ENCODE measurements around the gene PMF1. TPM values are rescaled to one million over a fixed set of nuclear protein-coding genes. Genes with fewer than 3 reads are reported as not detected.

The PMF1 gene
- total RNA-seq, 1 experiment from 2014 or later, result 109 TPM

GRCh38 chr1:156236164-156236563 is 23.4 kb downstream of the PMF1 start:
- no peak for DNase-seq (ENCODE audit: low read depth)

- DNase-seq (ENCODE audit: low read depth), result no peak
Observed at GRCh38 chr1:156238248-156238647, 25.4 kb downstream of the PMF1 start.

GRCh38 chr1:156241311-156241811 is 28.6 kb downstream of the PMF1 start:
- peak; percentile 93 for DNase-seq (ENCODE audit: low read depth)

GRCh38 chr1:156241926-156242325 is 29.1 kb downstream of the PMF1 start, which contains the start of gene BGLAP:
Gene BGLAP, plus strand, starts transcription at chr1:156242184. Its CDS starts 48 bp downstream, at chr1:156242232.
- peak; percentile 62 for DNase-seq (ENCODE audit: low read depth)

GRCh38 chr1:156242738-156243137 is 29.9 kb downstream of the PMF1 start:
- no peak for DNase-seq (ENCODE audit: low read depth)

- no peak for DNase-seq (ENCODE audit: low read depth)
Observed at GRCh38 chr1:156244126-156244525, 31.3 kb downstream of the PMF1 start.

GRCh38 chr1:156244712-156245111 is 31.9 kb downstream of the PMF1 start:
- DNase-seq (ENCODE audit: low read depth), result no peak

GRCh38 chr1:156245451-156246232 is 32.8 kb downstream of the PMF1 start:
- DNase-seq (ENCODE audit: low read depth), result no peak

GRCh38 chr1:156246241-156246780 is 33.5 kb downstream of the PMF1 start:
- DNase-seq (ENCODE audit: low read depth), result no peak

- DNase-seq (ENCODE audit: low read depth), result no peak
Observed at GRCh38 chr1:156246781-156247459, 34.1 kb downstream of the PMF1 start.

- DNase-seq (ENCODE audit: low read depth), result no peak
Observed at GRCh38 chr1:156247460-156248322, 34.9 kb downstream of the PMF1 start, which contains the start of gene PAQR6. Gene PAQR6, minus strand, starts transcription at chr1:156248056. Its CDS starts 1,325 bp downstream, at chr1:156246731.

GRCh38 chr1:156248323-156248683 is 35.5 kb downstream of the PMF1 start:
- peak; percentile 20 for DNase-seq (ENCODE audit: low read depth)

- no peak for DNase-seq (ENCODE audit: low read depth)
Observed at GRCh38 chr1:156249593-156249992, 36.8 kb downstream of the PMF1 start.

- no peak for DNase-seq (ENCODE audit: low read depth)
Observed at GRCh38 chr1:156251527-156251926, 38.7 kb downstream of the PMF1 start.

GRCh38 chr1:156253634-156254033 is 40.8 kb downstream of the PMF1 start:
- no peak for DNase-seq (ENCODE audit: low read depth)

GRCh38 chr1:156257711-156258110 is 44.9 kb downstream of the PMF1 start:
- DNase-seq (ENCODE audit: low read depth), result no peak

- no peak for DNase-seq (ENCODE audit: low read depth)
Observed at GRCh38 chr1:156258859-156259258, 46.1 kb downstream of the PMF1 start.

GRCh38 chr1:156259805-156260204 is 47.0 kb downstream of the PMF1 start:
- no peak for DNase-seq (ENCODE audit: low read depth)

- DNase-seq (ENCODE audit: low read depth), result no peak
Observed at GRCh38 chr1:156260896-156261295, 48.1 kb downstream of the PMF1 start.

- peak; percentile 95 for DNase-seq (ENCODE audit: low read depth)
Observed at GRCh38 chr1:156262461-156263287, 49.9 kb downstream of the PMF1 start.

- DNase-seq (ENCODE audit: low read depth), result no peak
Observed at GRCh38 chr1:156263288-156263655, 50.5 kb downstream of the PMF1 start.
